NCI-H1436 (cell line): ENCODE measurements around the gene ZDHHC9.
"Not testable (repeated sequence)": the region's sequence is repeated elsewhere in the genome, so short reads cannot be mapped to it uniquely, and the experiment has no call there.

Source experiments
- DNase-seq: peaks from one replicate; lab custom pipeline; 2025; lab: John Stamatoyannopoulos, UW

Gene ZDHHC9

DNA sequence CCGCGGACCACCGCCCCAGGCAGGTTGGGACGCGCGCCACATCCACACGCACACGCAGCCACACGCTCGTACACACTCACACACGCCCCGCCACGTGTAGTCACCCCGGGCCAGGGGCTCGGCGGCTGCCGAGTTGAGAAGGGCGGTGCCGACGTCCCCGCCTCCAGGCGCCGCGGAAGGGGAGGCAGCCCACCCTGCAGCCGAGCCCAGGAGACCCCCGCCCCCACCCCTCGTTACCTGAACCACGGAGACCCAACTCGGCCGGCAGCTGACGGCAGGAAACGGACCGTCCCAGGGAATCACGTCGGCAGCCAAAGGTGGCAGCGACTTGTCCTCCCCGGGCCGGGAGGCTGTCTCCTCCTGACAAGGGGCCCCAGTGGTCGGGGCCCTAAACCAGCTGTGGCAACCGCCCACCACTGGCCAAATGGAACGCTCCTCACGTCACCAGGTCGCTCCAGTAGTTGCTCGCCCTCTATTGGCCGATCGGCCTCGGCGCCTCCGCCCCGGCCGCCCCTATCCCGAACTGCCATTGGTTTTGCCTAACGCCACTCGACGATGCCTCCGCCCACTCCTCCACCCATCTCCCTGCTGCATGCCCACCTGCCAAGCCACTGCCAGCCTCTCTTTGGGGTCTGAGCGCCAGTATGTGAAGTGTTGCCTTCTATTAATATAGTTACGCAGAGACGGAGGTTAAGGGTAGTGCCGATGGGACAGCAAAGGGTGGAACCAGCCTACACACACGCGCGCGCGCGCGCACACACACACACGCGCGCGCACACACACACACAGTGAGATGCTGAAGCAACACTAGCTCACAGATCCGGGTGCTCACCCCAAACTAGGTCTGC lies at the start of gene ZDHHC9:
Gene ZDHHC9, minus strand, starts transcription at position 428 of the 848 bp plus-strand sequence. CDS start 1,941 bp downstream, outside the sequence.
- peak; percentile 87 for DNase-seq

DNA sequence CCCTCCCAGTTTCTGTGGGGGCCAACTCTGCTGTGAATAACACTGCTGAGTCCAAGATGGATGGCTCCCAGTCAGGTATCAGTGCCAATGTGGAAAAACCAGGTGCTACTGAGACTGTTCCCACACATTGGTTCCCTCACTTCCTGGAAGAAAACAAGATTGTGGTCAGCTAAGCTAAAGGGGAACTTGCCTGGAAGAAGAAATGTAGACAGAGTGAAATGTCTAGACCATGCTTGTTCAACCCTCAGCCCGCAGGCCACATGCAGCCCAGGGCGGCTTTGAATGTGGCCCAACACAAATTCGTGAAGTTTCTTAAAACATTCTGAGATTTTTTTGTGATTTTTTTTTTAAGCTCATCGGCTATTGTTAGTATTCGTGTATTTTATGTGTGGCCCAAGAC lies 33.7 kb upstream of the ZDHHC9 start:
- no peak for DNase-seq

DNA sequence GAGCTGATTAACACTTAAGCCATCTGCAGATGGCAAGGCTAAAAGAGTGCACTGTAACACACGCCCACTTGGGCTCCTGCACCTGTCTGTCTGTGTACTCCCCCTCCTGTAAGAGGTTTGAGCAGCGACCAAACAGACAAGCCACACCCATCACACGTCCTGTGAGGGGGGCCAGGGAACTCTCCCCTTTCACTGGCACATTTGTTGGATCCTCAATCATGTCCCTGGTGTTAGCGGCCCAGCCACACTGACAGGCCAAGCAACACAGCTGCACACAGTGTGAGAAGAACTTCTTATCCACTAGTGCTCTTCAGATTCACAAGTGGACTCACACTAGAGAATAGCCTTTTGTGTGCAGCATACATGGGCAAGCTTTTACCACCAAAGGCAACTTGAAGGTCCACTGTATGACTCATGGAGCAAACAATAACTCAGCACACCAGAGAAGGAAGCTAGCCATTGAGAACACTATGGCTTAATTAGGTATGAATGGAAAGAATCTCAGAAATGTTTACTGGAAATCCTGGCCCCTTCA lies 33.2 kb upstream of the ZDHHC9 start:
- DNase-seq, result no peak

DNA sequence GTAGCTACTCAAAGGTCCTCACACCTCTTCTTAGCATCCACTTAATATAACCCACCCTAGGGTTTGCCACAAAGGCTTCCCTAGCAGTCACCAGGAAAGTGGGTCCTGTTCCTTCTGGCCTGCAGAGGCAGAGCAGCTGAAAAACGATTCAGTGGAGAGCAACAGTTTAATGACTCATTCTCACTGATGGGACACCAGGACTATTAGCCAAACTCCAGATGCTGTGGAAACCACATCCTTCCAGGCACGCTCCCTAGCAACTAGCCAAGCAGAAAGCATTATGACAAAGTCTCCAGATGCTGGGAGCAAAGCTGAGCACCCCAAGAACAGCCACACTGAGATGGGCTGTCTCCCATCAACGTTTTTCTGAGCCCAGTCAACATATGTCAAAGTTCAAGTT lies 32.0 kb upstream of the ZDHHC9 start:
- DNase-seq, result no peak

DNA sequence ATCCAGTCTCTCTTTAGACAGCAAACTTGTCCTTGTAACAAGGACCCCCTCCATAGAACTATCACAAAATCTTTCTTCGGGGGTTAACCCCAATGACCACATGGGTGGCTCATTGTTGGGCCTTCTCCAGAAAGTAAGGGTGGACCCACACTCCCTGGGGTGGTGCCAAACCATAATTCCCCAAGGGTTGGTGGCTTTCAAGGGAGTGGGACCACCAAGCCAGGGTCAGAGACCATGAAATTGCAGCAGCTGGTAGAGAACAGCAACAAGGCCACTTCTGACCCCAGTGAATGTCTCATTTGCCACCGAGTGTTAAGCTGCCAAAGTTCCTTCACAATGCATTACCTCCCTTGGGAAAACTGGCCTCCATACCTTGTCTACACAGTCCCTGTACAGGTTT lies 28.8 kb upstream of the ZDHHC9 start:
- DNase-seq, result no peak

DNA sequence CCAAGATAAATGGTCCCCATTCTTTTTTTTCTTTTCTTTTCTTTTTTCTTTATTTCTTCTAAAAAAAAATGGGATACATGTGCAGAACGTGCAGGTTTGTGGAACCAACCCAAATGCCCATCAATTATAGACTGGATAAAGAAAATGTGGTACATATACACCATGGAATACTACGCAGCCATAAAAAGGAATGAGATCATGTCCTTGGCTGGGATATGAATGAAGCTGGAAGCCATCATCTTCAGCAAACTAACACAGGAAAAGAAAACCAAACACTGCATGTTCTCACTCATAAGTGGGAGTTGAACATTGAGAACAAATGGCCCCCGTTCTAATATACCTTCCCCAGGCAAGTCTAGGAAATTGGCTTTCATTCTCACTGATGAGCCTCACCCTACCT lies 22.6 kb upstream of the ZDHHC9 start:
- not testable (repeated sequence) for DNase-seq

DNA sequence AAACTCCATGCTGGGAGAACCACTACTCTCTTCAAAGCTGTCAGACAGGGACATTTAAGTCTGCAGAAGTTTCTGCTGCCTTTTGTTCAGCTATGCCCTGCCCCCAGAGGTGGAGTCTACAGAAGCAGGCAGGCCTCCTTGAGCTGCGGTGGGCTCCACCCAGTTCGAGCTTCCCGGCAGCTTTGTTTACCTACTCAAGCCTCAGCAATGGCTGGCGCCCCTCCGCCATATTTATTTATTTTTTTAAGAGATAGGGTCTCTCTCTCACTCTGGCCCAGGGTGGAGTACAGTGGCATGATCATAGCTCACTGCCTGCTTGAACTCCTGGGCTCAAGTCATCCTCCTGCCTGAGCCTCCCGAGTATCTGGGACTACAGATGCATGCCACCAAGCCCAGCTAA lies 15.4 kb upstream of the ZDHHC9 start:
- not testable (repeated sequence) for DNase-seq

DNA sequence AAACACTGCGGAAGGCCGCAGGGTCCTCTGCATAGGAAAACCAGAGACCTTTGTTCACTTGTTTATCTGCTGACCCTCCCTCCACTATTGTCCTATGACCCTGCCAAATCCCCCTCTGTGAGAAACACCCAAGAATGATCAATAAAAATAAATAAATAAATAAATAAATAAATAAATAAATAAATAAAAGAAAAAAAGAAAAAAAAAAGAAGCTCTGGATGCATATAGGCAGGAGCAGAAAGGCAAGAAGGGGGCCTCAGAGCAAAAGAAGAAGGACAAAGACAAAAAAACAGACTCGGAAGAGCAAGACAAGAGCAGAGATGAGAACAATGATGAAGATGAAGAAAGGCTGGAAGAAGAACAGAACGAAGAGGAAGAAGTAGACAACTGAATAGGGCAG lies 8.1 kb upstream of the ZDHHC9 start:
- DNase-seq, result not testable (repeated sequence)

DNA sequence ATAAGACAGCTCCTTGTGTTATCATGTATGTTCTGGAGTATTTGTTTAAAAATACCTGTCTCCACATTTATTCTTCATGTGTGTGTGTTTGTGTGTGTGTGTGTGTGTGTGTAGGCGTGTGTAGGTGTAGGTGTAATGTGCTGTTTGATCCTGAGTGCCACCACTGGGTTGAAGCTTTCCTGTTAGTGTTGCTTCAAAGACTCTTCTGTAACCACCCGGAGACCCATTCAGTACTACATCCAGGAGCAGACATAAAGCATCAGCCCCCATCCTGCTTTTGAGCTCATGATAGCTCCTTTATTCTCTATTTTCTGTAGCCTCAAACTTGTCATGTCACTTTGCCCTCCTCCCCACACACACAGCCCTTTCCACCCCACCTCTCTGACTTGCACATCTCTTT lies 3.0 kb upstream of the ZDHHC9 start:
- DNase-seq, result no peak

DNA sequence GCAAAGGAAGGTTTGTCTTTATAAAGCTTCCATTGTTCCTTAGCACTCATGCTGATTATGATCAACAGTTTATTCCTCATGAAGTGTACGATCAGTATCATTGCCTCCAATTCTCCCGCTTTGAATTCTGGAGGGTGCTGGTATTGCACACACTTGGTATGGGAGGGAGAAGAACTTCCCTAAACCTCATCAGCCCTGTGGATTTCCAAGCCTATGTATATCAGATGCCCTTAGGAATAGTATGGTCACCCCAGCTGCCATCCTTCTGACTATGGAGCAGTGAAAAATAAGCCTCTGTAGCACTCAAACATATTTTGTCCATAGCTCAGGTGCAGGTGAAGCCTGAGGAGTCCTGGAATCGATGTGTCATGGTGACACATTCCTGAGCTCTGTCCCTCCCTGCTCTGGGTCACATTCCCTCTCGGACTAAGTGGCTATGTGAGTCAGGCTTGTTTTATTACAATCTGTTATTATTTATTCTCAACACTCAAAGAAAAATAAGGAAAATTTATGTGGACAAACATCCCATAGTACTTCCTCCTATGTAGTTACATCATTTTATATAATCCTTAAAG lies 2.0 kb upstream of the ZDHHC9 start:
- DNase-seq, result no peak

DNA sequence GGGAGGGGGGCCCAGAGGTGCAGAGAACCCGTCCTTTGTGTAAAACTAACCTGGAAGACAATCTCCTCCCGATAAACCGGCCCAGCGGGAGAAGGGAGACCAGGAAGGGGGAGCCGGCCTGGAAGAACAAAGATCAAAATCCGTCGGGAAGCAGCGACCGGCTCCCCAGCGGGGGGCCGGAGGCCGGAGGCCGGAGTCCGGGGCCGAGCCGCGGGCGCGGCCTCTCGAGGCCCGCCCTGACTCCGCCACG lies 552 bp downstream of the ZDHHC9 start:
- DNase-seq, result no peak

DNA sequence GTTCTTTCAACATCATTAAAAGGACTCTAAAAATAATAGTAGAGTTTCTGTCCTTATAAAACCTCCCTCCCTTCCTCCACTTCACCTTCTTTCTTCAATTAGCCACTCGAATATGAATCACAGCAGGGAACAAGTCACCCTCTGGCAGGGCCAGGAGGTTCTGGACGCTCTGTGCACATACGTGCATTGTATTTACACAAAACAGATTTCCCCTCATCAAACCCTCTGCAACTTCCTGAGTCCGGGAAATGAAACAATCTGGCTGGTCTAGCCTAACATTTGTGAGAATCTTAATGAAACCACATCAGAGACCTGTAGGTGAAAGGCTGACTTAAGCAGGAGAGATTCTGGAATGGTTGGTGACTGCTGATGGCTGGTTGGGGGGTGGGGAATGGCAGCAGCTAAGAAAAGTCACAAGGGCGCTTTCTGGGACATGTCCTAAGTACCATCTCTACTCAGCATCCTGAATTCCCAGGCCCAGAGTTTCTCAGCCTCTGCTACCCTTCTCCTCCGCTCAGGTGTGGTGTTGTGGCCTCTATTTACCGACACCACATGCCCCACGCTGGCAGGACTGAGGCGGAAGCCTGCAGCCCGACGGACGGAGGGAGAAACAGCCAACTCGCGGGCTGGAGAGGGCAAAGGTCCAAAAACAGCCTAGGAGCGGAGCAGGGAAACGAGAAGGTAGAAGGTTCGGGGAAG lies 1.0 kb downstream of the ZDHHC9 start:
- no peak for DNase-seq

DNA sequence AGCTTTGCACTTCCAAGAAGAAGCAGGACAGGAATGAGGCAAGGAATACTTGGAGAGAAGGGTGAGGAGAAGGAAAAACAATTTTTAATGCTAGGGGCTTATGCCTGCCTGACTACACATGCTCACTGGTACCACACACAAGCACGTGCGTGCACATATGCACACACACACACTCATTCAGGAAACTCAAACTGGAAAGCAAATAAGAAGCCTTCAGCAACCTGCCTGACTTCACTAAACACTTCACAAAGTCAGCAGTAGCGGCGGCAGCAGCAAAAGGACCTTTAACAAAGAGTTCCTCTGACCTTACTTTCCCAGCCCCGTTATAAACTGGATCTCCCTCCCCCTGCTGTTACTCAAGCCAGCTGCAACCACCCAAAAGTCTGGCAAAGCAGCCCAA lies 3.3 kb downstream of the ZDHHC9 start:
- no peak for DNase-seq

DNA sequence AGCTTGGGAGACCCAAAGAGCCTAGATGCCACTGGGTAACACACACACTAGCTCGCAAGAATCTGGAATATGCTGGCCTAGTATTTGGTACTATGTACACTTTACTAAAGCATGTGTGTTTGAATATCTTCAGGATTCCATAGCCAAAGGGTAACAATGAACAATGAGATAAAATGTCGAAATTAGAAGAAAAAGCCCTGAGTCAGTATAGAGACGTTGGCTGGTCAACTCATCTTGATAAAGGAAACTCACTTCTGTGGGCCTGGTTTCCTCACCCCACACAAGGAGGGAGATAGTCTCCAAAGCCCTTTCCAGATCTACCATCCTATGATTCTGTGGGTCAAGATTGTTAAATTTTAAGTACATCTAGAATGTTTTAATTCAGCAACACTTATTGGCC lies 6.9 kb downstream of the ZDHHC9 start:
- no peak for DNase-seq

DNA sequence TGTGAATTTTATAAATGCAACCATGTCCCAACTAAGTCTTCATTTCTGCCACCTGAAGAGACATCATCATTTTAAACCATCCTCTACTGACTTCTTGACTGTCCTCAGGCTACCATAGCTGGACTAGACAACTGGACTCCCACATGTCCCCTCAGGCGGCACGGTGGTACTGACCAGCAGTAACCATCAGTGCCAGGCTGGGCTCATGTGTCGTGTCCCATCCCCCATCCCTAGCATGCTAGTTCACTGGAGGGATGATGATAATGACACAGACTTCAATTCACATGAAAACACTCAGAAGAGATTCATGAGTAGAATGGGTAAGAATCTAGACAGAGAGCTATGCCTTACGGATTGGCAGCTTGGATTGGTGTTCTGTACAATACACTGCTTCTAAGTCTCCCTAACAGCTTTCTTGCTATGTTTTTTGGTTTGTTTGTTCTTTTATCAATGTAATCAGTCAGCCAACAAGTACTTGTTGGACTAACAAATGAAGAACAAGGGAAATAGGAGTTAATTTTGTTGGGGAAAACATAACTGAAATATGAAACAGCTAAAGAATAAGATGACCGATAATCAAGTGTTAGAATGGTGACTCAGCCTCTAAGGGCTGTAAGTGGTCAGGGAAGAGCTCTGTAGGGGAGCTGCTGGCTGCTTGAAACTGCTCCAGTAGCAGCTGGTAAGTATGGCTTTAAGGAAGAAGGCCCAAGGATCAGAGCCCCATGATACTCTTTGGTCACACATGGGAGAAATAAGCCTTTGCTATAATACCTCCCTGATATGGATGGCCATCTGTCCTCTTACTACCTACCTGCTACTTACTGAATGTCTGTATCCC lies 10.3 kb downstream of the ZDHHC9 start:
- DNase-seq, result no peak

DNA sequence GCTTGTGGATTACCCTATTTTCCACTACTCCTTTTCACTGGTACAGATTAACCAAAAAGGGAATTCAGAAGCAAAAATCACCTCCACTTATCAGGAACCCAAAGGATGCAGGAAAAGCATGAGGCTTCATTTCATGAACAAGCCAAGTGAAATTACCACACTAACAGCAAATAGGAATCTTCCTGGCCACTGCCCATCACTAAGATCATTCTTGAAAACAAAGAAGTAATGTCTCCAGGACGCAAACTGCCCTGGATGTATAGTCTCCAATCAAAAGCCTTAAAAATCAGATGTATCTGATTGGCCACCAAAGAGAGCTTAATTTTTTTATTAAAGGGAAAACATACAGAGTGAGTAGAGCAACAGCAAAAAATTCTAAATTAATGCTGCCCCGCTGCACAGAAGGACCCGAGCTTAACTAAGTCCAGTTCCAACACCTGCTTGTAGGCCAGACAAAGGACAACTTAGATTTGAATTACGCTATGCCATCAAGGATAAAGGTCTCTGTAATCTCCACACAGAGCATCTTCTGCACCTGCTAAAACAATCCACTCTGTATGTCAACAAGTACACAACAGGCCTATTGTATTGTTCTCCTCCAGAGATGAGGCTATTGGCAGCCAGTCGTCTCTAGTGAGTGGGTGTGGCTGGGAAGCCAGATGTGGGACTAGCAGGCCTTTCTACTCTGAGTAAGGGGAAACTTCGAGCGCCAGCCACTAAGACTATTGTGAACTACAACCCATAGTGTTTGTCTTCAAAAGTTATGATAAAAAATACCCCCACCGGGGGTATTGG lies 12.4 kb downstream of the ZDHHC9 start:
- DNase-seq, result peak; percentile 16

DNA sequence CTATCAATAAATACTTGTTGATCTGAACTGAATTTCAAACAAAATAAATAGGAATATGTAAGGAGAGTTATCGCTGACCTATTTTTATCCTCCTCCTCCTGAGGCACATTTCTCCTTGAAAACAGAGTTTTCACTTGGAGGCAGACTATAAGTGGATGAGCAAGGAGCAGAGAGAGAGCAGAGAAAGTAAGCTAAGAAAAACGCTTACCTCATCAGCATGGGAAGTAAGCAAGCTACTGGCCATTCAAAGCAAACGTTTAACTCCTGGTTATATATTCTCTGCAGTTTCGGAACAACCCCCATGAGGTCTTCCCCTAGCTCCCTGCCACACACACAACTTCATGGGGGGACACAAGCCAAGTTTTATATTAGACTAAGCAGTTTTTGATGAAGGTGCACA lies 13.2 kb downstream of the ZDHHC9 start:
- no peak for DNase-seq

DNA sequence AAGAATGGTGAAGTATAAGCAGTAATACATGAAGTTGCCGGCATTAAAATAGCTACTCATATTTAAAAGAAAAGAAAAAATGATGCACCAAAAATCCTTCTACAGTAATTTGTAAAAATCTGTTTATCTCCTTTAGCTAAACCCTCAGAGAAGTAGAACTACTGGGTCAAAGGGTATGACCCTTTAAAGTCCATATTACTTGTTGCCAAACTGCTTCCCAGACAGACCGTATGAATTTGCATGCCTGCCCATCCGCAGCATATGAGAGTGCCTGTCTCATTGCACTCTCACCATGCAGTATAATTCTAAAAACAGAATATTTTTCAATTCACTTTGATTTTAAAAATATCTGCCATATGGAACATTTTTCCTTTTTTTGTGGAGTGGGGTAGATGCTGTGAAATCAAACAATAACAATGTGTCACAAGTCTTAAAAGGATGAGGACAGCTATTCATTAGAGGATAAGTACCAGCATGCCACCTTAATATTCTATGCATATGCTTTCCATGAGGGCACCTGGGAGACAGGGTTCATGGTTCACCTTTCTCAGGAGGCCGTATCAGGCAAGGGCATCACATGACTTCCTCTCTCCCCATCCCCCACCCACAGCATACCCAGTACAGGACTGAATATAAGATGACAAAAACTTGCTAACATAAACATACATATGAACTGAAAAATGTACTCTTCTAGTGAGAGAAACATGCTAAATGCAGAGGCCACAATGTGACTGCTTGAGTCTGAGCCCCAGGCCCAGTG lies 17.8 kb downstream of the ZDHHC9 start:
- DNase-seq, result no peak

DNA sequence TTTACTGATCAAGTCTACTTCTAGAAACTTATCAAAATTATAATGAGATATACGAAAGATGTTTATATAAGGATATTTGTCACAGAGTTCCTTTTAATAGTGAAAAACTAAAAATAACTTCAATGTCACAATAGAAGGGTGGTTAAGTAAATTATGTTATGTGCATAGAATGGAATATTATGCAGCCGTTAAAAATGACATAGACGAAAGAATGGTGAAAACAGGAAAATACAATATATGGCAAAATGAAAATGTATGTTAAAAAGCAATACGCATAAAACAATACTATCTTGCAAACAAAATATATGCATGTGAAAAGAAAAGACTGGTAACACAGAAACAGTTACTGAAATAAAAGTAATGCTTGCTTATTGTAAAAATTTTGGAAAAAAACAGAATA lies 19.1 kb downstream of the ZDHHC9 start:
- DNase-seq, result no peak

DNA sequence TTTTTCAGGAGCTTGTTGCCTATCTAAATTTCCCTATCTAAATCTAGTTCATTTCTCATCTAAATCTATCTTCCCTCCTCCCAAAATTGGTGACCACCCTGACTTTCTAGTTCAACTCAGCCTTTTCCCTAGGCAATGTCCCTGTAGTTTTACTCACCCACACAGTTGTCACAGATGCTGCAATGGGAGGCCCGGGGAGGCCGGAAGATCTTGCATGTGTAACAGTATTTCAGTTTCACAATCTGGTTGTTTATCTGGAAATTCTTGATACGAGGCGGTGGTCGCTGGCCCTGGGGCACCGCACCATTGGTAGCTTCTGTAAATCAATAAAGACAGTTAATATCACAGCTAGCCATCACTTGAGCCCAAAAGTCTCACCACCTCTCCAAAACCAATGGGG lies 20.2 kb downstream of the ZDHHC9 start:
- DNase-seq, result no peak

DNA sequence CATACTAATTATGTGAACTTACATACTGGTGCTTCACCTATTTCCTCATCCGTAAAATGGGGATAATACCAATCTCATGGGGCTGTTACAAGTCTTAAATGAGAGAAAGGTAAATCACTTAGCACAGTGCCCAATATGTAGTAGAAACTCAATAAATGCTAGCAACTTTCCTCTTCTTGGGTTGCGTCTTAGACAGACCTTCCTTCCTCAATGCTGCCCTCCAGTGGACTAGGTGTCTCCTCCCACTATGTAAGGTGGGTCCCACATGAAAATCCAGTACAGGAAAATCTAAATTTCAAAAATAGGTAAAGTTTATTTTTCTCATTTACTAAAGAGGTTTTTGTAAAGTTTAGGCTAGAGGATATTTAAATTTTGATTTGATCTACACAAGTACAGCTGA lies 20.6 kb downstream of the ZDHHC9 start:
- no peak for DNase-seq
